GOT3 (cell line): ENCODE results near the gene G3BP1.
"Not testable (repeated sequence)": the region's sequence is repeated elsewhere in the genome, so short reads cannot be mapped to it uniquely, and the experiment has no call there.

Experiments
- DNase-seq: peaks from one replicate; lab custom pipeline; 2025; ENCODE audit warnings: mixed read lengths; lab: John Stamatoyannopoulos, UW

The G3BP1 gene

DNA sequence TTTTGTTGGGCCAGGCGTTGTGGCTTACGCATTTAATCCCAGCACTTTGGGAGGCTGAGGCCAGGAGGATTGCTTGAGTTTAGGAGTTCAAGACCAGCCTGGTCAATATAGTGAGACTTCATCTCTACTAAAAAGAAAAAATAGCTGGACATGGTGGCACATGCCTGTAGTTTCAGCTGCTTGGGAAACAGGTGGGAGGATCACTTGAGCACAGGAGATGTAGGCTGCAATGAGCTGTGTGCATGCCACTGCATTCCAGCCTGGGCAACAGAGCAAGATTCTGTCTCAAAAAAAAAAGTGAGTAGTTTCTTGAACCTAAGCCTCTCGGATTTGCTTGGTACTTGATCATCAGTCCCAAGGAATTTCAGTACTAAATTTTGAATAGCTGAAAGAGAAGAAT lies 26.9 kb downstream of the G3BP1 start:
- DNase-seq, result no peak

DNA sequence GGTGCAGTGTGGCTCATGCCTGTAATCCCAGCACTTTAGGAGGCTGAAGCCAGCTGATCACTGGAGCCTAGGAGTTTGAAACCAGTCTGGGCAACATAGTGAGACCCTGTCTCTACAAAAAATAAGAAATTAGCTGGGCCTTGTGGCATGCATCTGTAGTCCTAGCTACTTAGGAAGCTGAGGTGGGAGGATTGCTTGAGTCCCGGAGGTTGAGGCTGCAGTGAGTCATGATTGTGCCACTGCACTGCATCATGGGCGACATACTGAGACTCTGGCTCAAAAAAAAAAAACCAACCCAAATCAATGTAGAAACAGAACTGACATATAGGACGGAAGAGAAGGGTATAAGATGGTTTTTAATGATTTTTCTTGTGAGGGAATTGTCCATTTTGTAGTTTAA lies 27.7 kb downstream of the G3BP1 start:
- no peak for DNase-seq

DNA sequence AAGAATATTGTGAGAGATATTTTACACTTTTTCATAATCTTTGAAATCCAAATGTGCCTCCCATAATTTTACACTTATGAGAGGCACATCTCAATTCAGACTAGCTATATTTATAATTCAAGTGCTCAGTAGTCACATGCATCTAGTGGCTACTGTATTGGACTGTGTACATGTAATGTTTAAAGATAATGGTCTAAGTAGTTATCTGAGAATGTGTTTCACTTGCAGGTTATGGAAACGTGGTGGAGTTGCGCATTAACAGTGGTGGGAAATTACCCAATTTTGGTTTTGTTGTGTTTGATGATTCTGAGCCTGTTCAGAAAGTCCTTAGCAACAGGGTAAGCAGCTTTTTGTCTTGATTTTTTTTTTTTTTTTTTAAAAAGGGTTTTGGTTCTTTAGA lies 28.8 kb downstream of the G3BP1 start:
- DNase-seq, result no peak

DNA sequence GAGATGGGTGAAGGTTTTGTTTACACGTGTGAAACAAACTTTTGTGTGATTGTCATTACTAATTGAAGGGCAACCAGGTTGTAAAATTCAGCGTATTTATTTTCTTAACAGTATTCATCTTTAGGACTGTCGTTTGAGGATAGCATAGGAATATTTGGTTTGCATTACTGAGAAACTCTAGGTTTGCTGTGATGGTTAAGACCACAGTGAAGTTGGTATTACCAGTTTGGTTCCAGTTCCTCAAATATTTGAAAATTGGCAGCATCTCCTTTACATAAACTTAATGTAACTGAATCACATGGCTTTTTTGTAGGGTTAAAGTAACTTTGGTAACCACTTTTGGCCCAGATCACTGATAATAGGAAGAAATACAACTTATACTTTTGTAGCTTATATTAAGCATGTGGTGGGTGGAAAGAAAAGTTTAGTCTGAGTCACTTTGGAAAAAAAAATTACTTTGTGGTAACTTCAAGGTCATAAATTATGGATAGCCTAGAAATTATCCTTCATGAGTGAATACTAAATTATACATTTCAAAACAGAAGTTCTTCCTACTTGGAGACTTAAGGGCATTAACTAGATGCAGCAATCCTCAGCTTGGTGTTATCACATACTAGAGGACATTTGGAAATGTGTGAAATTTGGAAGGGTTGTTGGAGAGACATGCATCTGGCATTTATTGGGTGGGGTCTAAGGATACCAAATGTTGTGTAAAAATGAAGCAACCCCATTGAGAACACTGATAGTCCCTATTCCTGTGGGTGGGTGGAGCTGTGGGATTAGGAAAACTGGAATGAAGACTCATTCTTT lies 33.9 kb downstream of the G3BP1 start:
- DNase-seq, result no peak

DNA sequence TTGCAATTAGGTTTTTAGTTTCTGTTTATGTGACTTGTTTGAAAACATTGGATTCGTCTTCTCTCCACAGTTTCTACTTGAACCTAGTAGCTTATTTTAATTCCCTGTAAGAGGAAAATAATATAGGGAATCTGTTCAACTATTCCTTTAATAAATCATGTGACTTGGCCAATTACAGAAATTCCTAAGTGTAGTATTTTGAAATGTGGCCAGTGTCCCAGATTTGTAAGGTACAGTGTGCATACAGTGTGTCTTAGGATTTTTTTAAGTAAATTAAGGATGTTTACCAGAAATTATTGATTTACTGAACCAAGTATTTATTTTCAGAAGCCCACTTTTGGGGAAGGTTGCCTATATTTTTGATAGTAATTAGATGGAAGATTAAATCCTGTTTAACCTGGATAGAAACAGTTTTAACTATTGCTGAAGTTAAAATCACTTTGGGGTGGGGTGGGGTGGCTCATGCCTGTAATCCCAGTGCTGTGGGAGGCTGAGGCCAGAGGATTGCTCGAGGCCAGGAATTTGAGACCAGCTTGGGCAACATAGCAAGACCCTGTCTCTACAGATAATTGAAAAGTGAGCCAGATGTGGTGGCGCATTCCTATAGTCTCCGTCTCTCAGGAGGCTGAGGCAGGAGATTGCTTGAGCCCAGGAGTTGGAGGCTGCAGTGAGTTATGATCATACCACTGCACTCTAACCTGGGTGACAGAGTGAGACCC lies 36.9 kb downstream of the G3BP1 start:
- DNase-seq, result no peak

DNA sequence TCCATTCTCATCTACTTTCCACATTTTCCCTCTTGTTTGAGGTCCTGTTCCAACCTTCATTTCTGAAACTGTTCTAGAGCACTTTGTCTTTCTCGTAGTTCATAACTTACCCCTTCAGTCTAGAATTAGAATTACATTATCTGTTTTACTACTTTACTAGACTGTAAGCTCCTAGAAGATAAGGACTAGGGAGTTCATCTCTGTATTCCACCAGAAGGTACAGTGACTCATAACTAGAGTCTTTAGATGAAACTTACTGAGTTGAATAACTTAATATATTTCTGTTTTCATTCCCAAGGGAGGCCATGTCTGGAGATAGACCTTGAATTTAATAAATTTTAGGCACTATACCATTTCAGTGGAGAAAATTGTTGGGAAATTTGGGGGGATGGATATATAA lies 38.7 kb downstream of the G3BP1 start:
- DNase-seq, result no peak

DNA sequence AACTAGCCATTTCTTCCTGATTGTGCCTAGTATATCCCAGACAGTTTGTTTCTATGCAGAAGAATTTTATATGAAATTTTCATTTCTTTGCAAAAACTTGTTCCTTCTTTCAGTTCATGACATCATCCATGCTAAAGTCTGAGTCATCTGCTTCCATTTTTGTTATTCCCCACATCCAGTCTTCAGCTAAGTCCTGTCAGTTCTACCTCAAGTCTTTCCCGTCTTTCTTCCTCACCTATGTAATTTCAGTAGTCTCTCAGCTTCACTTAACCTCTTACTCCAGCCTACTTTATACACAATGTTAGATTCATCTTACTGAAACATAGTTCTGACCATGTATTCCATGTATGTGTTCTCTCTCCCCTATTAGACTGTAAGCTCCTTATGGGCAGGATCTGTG lies 39.1 kb downstream of the G3BP1 start:
- no peak for DNase-seq

DNA sequence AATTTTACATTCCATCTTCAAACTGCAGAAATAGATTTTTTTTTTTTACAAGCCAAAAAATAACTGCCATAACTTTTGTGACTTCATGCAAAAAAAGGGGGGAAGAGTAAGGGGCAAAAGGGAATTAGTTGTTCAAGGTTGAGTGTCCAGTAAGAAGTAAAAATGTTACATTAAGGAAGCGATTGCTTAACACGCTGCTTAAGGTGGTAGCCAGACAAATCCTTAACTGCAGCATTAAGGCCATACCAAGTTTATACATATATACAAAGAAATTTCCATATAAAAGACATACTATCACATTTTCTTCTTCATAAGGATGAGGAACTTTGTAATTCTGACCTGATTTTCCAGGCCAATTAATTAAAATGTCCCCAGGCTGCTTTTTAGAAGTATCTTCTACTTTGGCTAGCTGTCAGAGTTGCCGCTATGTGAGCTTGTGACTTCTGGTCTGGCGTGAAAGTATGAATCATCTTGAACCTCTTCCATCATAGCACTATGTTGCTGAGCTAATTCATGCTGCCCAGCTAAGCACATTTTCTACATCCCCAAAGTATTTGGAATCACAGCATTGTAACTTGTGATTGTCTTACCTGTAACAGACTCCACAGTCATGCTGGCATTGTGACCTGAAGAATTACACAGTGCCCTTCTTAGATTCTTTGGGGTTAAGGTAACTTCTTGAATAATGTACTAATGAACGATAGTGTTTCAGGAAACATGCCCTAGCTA lies 40.0 kb downstream of the G3BP1 start:
- no peak for DNase-seq

DNA sequence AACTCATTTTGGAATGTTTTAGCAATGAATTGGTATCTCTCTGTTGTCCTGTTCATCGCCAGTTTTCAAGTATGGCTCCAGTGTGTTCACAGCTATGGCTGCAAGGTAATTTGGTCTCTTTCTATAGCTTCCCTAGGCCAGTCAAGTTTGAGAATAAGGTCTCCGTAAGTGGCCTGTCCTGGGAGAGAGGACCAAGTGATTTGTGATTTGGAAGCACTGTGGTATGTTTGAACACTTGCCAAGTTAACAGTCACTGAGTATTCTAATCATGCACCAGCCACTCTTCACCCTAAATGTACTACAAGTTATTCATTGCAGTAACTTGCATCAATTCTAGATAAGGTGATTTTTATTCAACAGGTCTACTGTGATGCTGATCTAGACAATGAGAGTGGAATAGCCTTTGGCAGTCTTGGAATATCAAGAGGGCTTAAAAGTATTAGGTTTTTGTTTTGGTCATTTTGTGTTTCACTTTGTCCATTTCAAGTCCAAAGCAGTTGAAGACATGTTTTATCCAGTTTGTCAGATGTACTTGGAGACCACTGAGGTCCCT lies 41.1 kb downstream of the G3BP1 start:
- DNase-seq, result no peak

DNA sequence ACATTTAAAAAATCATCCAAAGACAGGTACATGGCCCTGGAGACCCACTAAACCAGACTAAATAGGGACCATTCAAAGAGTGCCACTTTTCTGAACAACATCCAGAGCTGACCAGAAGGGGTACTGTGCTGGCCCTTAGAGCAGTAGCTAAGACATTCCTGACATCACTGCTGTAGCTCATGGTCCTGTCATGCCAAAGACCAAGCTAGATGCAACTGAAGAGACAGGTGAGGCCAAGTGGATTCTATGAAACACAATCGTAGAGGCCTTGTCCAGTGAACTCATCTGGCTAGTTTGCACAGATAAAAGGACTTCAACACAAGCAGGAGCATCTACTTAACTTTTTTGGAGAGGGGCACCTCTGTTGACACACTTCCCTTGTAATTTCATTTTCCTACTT lies 43.3 kb downstream of the G3BP1 start:
- DNase-seq, result no peak

DNA sequence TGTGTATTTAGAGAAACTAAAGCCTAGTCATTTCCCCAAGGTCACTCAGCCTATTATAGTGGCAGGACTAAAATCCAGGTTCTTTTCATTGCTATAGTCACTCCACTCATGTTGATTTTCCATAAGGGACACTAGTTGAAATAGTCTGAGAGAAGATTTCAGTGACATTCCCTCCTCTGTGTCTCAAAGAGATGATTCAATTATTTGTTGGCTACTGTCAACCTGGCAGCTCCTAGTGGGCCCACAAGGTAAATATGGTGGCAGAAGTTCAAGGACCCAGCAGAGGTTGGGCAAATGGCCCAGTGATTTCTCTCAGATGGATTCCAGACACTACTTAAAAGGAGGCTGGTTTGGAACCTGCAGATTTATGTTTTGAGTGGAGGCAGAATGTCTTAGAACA lies 48.1 kb downstream of the G3BP1 start:
- DNase-seq, result no peak

DNA sequence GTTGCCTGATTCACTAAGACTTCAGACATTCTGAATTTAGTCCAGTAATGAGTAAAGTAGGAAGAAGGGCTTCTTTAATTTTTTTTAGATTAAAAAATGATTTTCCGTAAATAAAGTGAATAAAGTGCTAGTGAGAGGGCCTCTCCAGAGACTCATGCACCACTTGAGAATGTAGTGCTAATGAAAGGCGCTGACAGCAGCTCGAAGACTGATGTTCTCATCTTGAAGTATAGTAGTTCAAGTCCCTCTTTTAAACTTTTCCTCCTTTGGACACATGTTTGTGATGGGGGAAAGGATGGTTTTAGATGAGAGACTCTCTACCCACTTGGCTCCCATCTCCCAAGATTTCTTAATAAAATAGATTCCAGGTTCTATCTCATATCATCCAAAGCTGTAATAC lies 48.5 kb downstream of the G3BP1 start:
- no peak for DNase-seq

DNA sequence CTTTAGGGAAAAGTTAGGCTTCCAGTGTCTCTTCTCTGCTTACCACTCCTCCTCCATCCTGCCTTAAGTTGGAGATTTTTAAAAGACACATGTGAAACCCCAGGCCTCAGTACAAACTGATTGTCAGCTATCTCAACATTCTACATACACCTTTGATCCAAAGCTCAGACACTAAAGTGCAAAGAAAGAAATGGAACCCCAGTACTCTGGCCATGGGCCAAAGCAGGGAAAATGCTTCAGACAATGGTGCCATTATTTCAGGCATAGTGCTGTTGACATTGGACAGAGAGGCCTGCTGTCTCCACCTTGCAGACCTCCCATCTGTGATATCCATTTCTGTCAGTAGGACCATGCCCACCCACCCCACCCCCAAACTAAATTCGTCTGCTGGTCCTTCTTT lies 49.1 kb downstream of the G3BP1 start:
- DNase-seq, result no peak

DNA sequence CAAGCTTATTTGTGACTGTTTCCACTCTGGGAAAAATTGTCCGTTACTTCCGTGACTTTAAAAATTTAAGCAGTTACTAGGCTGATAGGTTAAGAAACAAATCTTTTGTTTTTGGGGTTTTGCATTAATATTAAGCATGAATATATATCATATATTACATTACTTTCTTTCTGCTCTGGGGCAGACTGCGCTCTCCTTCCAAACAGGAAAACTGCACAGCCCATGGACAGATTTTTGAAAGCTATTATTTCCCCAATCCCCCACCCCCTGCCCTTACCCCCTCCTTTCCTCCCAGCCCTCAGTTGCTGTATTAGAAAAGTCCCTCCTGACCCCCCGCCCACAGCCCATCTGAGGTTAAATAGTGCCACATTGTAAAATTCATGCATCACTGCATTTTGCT lies 50.4 kb downstream of the G3BP1 start:
- no peak for DNase-seq

DNA sequence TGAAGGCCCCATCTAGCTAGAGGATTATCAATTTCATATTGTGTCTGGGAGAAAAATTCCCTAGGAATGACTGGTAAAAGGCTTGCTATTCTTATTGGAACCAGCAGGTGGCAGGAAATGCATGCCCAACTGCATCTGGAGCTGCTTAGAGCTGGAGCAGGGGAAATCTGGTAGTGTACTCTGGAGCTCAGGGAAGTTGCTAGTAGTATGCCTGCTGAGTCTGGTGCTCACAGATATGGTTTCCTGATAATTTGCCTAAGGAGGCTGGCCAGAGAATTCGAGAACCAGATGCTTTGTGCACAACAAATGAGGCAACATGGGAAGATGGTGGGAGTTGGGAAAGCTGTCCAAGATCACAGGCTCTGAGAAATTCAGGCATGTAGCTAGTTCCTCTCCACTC lies 53.7 kb downstream of the G3BP1 start:
- no peak for DNase-seq

DNA sequence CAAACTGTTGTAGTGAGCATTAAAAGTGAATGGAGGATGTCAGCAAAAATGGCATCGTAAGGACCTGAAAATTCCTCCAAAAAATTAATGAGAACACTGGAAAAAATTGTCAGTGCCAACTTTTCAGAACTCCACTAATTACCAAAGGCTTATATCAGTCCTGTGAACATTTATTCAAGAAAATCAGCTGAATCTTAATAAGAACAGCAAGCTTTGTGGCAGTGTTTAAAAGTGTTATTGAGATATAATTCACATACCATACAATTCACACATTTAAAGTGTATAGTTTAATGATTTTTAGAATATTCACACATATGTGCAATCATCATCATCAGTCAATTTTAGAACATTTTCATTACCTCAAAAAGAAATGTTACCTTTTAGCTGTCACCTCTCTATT lies 57.6 kb downstream of the G3BP1 start:
- no peak for DNase-seq

DNA sequence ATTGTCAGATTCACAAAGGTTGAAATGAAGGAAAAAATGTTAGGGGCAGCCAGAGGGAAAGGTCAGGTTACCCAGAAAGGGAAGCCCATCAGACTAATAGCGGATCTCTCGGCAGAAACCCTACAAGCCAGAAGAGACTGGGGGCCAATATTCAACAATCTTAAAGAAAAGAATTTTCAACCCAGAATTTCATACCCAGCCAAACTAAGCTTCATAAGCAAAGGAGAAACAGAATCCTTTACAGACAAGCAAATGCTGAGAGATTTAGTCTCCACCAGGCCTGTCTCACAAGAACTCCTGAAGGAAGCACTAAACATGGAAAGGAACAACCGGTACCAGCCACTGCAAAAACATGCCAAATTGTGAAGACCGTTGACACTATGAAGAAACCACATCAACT lies 61.1 kb downstream of the G3BP1 start:
- not testable (repeated sequence) for DNase-seq

DNA sequence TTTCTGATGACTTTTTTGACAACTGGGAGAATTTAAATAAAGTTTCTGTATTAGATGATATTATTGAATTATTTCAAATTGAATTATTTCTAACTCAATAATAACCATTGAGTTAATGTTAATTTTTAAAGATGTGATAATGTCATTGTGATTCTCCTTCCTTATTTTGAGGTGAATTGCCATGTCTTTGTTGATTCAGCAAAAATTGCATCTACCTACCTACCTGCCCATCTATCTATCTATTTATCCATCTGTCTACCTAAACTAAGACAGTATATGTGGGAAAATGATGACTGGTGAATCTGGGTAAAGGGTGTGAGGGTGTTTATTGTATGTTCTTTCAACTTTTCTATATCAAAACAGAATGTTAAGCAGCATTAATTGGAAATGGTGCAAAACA lies 75.0 kb downstream of the G3BP1 start:
- DNase-seq, result no peak

DNA sequence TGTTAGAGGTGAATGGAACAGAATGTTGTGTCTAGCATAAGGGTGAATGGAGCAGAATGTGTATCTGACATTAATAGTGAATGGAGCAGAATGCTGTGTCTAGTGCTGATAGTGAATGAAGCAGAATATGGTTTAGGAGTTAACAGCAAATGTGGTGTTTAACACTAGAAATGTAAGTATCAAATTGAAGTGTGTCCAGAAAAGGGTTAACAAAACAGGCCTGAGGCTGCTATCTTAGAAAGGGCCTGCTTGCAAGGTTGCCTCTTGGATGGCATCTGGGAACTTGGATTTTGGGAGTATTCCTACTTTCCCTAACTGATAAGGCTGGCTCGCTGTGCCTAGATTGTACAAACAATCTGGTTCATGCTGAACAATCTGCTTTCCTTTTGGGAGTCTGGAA lies 76.1 kb downstream of the G3BP1 start:
- DNase-seq, result no peak

DNA sequence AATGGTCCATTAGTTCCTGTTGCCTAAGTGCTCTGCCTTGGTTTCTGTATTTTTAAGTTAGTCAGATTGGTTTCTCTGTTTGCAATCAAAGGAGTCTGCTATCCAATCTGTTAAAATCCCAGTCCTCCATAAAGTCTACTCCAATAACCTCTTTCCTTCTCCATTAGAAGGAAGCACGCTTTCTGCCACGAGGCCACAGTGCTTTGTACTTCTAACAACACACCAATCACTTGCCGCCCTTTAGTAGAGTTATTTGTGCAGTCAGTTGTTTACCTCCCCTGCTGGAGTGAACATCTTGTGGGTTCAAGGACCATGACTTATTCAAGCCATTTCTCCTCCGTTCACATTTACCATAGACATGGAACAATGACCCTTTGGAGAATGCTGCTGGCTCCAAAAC lies 83.9 kb downstream of the G3BP1 start:
- no peak for DNase-seq

DNA sequence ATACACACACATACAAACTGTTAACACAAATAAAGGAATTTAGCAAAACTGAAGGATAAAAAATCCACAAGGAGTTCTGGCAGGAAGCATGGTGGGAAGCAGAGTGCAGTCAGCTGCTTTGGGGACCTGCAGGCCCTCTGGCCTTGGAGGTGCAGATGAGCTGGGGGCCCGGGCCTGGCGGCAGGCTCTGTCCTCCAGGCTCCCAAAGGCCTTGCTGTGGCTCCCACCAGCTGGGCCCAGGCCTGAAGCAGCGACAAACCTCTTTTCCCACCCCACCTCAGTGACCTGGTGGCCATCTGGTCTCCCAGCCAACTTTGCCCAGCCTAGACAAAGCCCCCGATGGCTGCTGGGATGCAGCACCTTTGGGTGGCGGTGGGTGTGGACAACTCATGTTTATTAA lies 85.1 kb downstream of the G3BP1 start:
- DNase-seq, result no peak

DNA sequence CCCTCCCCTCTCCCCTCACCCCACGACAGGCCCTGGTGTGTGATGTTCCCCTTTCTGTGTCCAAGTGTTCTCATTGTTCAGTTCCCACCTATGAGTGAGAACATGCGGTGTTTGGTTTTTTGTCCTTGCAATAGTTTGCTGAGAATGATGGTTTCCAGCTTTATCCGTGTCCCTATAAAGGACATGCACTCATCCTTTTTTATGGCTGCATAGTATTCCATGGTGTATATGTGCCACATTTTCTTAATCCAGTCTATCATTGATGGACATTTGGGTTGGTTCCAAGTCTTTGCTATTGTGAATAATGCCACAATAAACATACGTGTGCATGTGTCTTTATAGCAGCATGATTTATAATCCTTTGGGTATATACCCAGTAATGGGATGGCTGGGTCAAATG lies 89.1 kb downstream of the G3BP1 start:
- not testable (repeated sequence) for DNase-seq
